Left lung (tissue), 10 donors: Measurements from ENCODE around the gene CCDC127. TPM values are rescaled to one million over a fixed set of nuclear protein-coding genes. Genes with fewer than 3 reads are reported as not detected.

Source experiments
- ATAC-seq: fragments of 200-7000 bp; cut with Tn5 transposase; one replicate; pipeline ENCODE4 v1.9.1; 2020; ENCODE audit warnings: moderate library complexity
- DNase-seq, 4 donors: peaks; one replicate each; pipeline ENCODE4 v3.0.0-alpha.2; 2013 to 2020
- H3K27ac ChIP-seq, 2 donors: fragments of 200-600 bp; sonication (generic) in 1 of 2; one replicate each; pipeline versions ENCODE4 v1.5.0 to v1.8.0; 2020 to 2021
- H3K27me3 ChIP-seq, 2 donors: fragments of 200-600 bp; sonication (generic) in 1 of 2; one replicate each; pipeline versions ENCODE4 v1.5.0 to v1.8.0; 2020 to 2021
- H3K36me3 ChIP-seq, 2 donors: fragments of 200-600 bp; sonication (generic) in 1 of 2; one replicate each; pipeline versions ENCODE4 v1.5.0 to v1.8.0; 2020 to 2021
- H3K4me1 ChIP-seq, 2 donors: fragments of 200-600 bp; one replicate each; pipeline ENCODE4 v1.8.0; 2021
- H3K4me3 ChIP-seq, 2 donors: fragments of 200-600 bp; sonication (generic) in 1 of 2; one replicate each; pipeline versions ENCODE4 v1.5.0 to v1.8.0; 2020 to 2021; ENCODE audit warnings: mild to moderate bottlenecking in 1 of 2
- H3K9me3 ChIP-seq, 2 donors: fragments of 200-600 bp; sonication (generic) in 1 of 2; one replicate each; pipeline versions ENCODE4 v1.5.0 to v1.8.0; 2020 to 2021
- intact Hi-C, 2 donors: fragments of 100-400 bp; cut with DNase I; formaldehyde crosslinking; loops; one replicate each; pipeline versions ENCODE4 v1.11.2 to v1.14.2; 2022
- polyA plus RNA-seq, 6 donors: library from polyadenylated mRNA; unstranded; fragments of 120-200 nt; gene quantifications; one replicate each; pipeline ENCODE4 v1.2.1, GENCODE V29; 2013; ENCODE audit not compliant: insufficient read length in 6 of 6
- total RNA-seq, 2 donors: library from RNA; stranded (reverse); fragmentation: NEBNext Ultra II Directional; extraction: Animal tissue kit (Norgen Biotek cat#: 25700); gene quantifications; one replicate each; pipeline ENCODE4 v1.2.1, GENCODE V29; 2021
- TF ChIP-seq, protein P1 (sequence below), 2 donors: fragments of 200-600 bp; sonication (generic) in 1 of 2; IDR thresholded peaks; one replicate each; pipeline versions ENCODE4 v1.5.0 to v1.8.0; 2021; ENCODE audit warnings: antibody characterized with exemption in 2 of 2
- donor health status: DM: no; HTN: yes; CAD: no.
- donor health status: DM: no; HTN: no; CAD: no.

CCDC127 gene
- total and polyA plus RNA-seq, 8 donors, result 5.2 to 17.0 (median 13.3) TPM

DNA sequence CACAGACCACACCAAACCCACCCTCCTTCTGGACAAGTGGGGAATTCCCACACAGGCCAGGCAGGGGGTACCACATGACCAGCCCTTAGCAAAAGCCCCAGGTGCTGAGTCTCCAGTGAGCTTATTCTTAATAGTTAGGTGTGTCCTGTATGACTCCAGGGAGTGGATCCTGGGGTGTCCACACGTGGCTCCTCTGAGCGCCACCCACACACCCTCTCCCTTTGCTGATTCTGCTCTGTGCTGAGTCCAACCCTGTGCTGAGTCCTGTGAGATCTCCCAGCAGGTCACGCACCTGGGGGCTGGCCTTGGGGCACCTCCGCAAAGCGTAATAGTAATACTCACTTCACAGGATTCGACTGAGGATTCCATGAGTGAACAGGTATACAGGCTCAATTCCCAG, 14.0 kb downstream of the CCDC127 start:
- Histone ChIP-seq H3K27ac (no peak overlapping the region), H3K4me3 (no peak overlapping the region), H3K27me3 (no peaks in the 10 kb centered on the region), H3K9me3 (no peaks in the 10 kb centered on the region), H3K4me1 (no peaks in the 10 kb centered on the region), H3K36me3 (peaks cover 0 to 36% of the 10 kb centered on the region in 2 donors)
- intact Hi-C loops, result no loop called here
- no peak for DNase-seq
- ATAC-seq, result no peak
- TF ChIP-seq, protein P1, sequence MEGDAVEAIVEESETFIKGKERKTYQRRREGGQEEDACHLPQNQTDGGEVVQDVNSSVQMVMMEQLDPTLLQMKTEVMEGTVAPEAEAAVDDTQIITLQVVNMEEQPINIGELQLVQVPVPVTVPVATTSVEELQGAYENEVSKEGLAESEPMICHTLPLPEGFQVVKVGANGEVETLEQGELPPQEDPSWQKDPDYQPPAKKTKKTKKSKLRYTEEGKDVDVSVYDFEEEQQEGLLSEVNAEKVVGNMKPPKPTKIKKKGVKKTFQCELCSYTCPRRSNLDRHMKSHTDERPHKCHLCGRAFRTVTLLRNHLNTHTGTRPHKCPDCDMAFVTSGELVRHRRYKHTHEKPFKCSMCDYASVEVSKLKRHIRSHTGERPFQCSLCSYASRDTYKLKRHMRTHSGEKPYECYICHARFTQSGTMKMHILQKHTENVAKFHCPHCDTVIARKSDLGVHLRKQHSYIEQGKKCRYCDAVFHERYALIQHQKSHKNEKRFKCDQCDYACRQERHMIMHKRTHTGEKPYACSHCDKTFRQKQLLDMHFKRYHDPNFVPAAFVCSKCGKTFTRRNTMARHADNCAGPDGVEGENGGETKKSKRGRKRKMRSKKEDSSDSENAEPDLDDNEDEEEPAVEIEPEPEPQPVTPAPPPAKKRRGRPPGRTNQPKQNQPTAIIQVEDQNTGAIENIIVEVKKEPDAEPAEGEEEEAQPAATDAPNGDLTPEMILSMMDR (IDR thresholded peaks at IDR 0.05), result no peak

DNA sequence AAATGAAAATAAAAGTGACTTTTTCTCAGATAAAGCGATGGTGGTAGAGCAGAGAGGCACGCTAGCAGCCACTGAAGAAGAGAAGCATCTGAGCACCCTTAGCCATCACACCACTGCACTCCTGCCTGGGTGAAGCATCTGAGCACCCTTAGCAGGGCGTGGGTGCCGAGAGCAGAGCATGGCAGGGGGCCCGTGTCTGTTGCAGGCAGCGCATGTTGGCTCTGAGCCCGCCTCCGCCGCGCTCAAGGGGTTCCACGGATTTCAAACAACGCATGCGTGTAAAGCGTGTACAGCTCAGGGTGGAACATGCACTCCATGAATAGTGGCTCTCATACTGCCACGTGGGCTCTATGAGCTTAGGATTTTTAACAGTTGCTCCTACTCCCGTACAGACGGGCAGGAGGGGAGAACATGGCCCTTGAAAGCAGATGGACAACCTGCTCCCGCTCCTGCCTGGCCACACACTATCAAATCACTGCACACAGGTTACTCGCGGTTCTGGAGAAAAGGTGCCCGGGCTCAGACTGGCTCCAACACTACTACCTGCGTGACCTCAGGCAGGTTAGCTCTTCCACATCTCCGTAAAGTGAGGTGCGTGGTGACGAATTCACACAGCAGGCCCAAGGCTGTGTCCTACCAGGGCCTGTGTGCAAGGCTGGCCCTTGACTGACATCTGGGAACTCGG, 14.6 kb downstream of the CCDC127 start:
- Histone ChIP-seq H3K36me3 (peaks cover 0 to 39% of the 10 kb centered on the region in 2 donors), H3K4me1 (no peaks in the 10 kb centered on the region), H3K9me3 (no peaks in the 10 kb centered on the region), H3K4me3 (no peak overlapping the region), H3K27ac (no peak overlapping the region), H3K27me3 (no peaks in the 10 kb centered on the region)
- intact Hi-C loops, result no loop called here
- no peak for DNase-seq
- TF ChIP-seq, protein P1 (IDR thresholded peaks at IDR 0.05), result no peak
- ATAC-seq, result no peak

DNA sequence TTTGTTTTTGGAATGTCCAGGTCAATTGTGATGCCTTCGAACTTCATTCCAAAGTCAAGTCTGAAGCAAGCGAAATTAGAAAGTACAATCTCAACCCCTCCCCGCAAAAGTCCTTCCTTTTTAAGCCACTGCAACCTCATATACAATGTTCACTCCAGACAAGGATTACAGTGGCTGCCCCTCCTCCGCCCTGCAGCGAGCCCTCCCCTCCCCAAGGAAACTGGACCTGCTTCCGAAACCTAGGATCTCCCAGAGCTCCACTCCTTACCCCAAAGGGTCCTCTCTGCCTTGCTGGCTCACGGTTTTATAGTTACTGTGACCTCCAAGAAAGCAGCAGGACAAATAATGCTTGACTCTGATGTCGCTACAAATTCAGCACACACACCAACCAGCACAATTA, 16.3 kb downstream of the CCDC127 start:
- ATAC-seq (no peak), DNase-seq (no peak)
- no peaks in the 10 kb centered on the region for H3K9me3 ChIP-seq
- no peak overlapping the region for H3K4me3 ChIP-seq
- H3K4me1 ChIP-seq, result no peaks in the 10 kb centered on the region
- intact Hi-C loops, result no loop called here
- no peak overlapping the region for H3K27ac ChIP-seq
- no peaks in the 10 kb centered on the region for H3K27me3 ChIP-seq
- TF ChIP-seq, protein P1 (IDR thresholded peaks at IDR 0.05), result no peak
- peaks cover 0 to 39% of the 10 kb centered on the region in 2 donors for H3K36me3 ChIP-seq

DNA sequence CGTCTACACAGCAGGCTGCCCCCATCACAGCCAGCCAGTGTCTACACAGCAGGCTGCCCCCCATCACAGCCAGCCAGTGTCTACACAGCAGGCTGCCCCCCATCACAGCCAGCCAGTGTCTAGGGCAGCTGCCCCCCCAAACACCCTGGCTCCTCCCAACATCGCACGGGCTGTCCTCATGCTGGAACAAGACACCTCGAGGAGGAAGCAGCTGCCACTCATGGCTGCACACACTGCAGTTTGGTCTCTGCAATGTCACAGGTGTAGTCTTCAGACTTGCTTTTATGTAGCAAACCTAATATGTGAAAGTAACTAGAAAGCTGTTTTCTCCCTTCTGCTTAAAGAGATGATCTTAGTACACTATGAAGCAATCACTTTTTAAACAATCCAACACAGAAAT, 17.0 kb downstream of the CCDC127 start:
- H3K4me3 ChIP-seq, result no peak overlapping the region
- H3K4me1 ChIP-seq, result no peaks in the 10 kb centered on the region
- ATAC-seq (no peak), DNase-seq (no peak)
- TF ChIP-seq, protein P1 (IDR thresholded peaks at IDR 0.05), result no peak
- H3K27me3 ChIP-seq, result no peaks in the 10 kb centered on the region
- peaks cover 0 to 33% of the 10 kb centered on the region in 2 donors for H3K36me3 ChIP-seq
- intact Hi-C loops, result no loop called here
- no peak overlapping the region for H3K27ac ChIP-seq
- no peaks in the 10 kb centered on the region for H3K9me3 ChIP-seq

DNA sequence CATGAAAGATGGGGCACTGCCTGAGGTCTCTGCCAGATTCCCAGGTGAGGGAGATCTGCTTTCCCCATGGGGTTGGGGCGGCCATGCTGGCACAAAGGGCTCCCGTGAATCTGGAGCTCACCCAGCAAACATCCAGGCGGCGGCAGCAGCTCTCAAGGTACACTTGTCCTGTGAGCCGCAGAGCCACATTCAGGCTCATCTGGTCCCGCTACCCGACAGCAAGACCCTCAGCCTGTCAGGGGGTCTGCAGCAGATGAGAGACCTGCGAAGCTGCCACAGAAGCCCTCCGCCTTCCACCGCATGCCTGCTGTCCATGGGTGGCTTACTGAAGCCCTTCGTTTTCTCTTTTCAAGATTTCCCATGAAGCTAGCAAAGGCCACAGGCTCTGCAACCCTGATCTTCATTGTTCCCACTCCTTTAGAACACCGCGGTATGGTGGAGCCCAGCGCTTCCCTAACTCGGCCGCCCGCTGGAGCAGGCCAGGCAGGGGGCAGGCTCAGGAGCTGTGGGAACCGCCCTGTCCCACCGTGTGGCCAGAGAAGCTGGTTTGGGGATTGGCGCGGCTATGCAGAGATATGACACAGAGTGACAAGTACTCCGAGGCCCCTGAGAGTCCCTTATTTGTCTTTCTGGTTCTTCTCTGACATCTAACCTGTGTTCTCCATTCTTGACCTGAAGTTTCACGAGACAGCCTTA, 17.9 kb downstream of the CCDC127 start:
- TF ChIP-seq, protein P1 (IDR thresholded peaks at IDR 0.05), result no peak
- Histone ChIP-seq H3K36me3 (peaks cover 0 to 24% of the 10 kb centered on the region in 2 donors), H3K9me3 (no peaks in the 10 kb centered on the region), H3K4me1 (no peaks in the 10 kb centered on the region), H3K4me3 (no peak overlapping the region), H3K27me3 (no peaks in the 10 kb centered on the region), H3K27ac (no peak overlapping the region)
- intact Hi-C loops, result no loop called here
- DNase-seq (no peak), ATAC-seq (no peak)
